ENCODE measurements around the gene CAMTA1. TPM values are rescaled to one million over a fixed set of nuclear protein-coding genes. Genes with fewer than 3 reads are reported as not detected.

Gene CAMTA1
- total RNA-seq, 1 experiment from 2014 or later: 85.2 TPM

GRCh38 chr1:6820899-6821298, 35.6 kb downstream of the CAMTA1 start:
- peaks cover 17% of the 10 kb centered on the region for H3K4me1 ChIP-seq (ENCODE audit: insufficient read depth, low read length, poor library complexity, severe bottlenecking)
- no peak overlapping the region for H3K27ac ChIP-seq (ENCODE audit: low read depth, low read length, poor library complexity, severe bottlenecking)
- intact Hi-C loops (cut with micrococcal nuclease; ENCODE audit: unreplicated experiment): no loop called here
- H3K27me3 ChIP-seq (replicated peaks; ENCODE audit: insufficient read depth, low read depth, low read length, poor library complexity): no peaks in the 10 kb centered on the region
- ChIA-PET CTCF (no interaction called here), POLR2A (ENCODE audit: low non-redundant PET) (no interaction called here)
- no TSS peak for BruUV-seq (replicated peaks)
- H3K4me3 ChIP-seq (ENCODE audit: low read depth, low read length, poor library complexity, severe bottlenecking): no peak overlapping the region
- TF ChIP-seq CTCF (conservative IDR thresholded peaks at IDR 0.05; ENCODE audit: low read depth, low read length) (no peak), EZH2 (IDR thresholded peaks at IDR 0.05; ENCODE audit: borderline replicate concordance, low read depth, low read length, poor library complexity, severe bottlenecking) (no peak)
- H3K36me3 ChIP-seq (ENCODE audit: insufficient read depth, low read length, poor library complexity, severe bottlenecking): no peaks in the 10 kb centered on the region
- no peaks in the 10 kb centered on the region for H3K9me3 ChIP-seq (ENCODE audit: low read depth, low read length, poor library complexity, severe bottlenecking)
- no peak for DNase-seq (ENCODE audit: low spot score)

- Histone ChIP-seq H3K4me3 (ENCODE audit: low read depth, low read length, poor library complexity, severe bottlenecking) (peak overlapping the region; percentile 4), H3K27ac (ENCODE audit: low read depth, low read length, poor library complexity, severe bottlenecking) (no peak overlapping the region), H3K9me3 (ENCODE audit: low read depth, low read length, poor library complexity, severe bottlenecking) (no peaks in the 10 kb centered on the region), H3K27me3 (replicated peaks; ENCODE audit: insufficient read depth, low read depth, low read length, poor library complexity) (no peaks in the 10 kb centered on the region), H3K36me3 (ENCODE audit: insufficient read depth, low read length, poor library complexity, severe bottlenecking) (no peaks in the 10 kb centered on the region), H3K4me1 (ENCODE audit: insufficient read depth, low read length, poor library complexity, severe bottlenecking) (peaks cover 17% of the 10 kb centered on the region)
- DNase-seq (ENCODE audit: low spot score): peak; percentile 70
- BruUV-seq (replicated peaks): no TSS peak
- POLR2A ChIA-PET (ENCODE audit: low non-redundant PET): no interaction called here
- intact Hi-C loops (cut with micrococcal nuclease; ENCODE audit: unreplicated experiment): no loop called here
- TF ChIP-seq CTCF (conservative IDR thresholded peaks at IDR 0.05; ENCODE audit: low read depth, low read length) (no peak), EZH2 (IDR thresholded peaks at IDR 0.05; ENCODE audit: borderline replicate concordance, low read depth, low read length, poor library complexity, severe bottlenecking) (no peak)
- CTCF ChIA-PET: no interaction called here
These were observed 37.5 kb downstream of the CAMTA1 start for GRCh38 chr1:6822530-6823359.

GRCh38 chr1:6823793-6824192, 38.5 kb downstream of the CAMTA1 start:
- CTCF ChIA-PET: no interaction called here

More at GRCh38 chr1:6823793-6824192, 38.5 kb downstream of the CAMTA1 start:
- no peaks in the 10 kb centered on the region for H3K9me3 ChIP-seq (ENCODE audit: low read depth, low read length, poor library complexity, severe bottlenecking)
- H3K4me1 ChIP-seq (ENCODE audit: insufficient read depth, low read length, poor library complexity, severe bottlenecking): peaks cover 17% of the 10 kb centered on the region
- POLR2A ChIA-PET (ENCODE audit: low non-redundant PET): no interaction called here
- H3K4me3 ChIP-seq (ENCODE audit: low read depth, low read length, poor library complexity, severe bottlenecking): no peak overlapping the region
- no peak for TF ChIP-seq EZH2 (IDR thresholded peaks at IDR 0.05; ENCODE audit: borderline replicate concordance, low read depth, low read length, poor library complexity, severe bottlenecking)
- TF ChIP-seq CTCF (conservative IDR thresholded peaks at IDR 0.05; ENCODE audit: low read depth, low read length): no peak
- H3K27me3 ChIP-seq (replicated peaks; ENCODE audit: insufficient read depth, low read depth, low read length, poor library complexity): no peaks in the 10 kb centered on the region
- H3K36me3 ChIP-seq (ENCODE audit: insufficient read depth, low read length, poor library complexity, severe bottlenecking): no peaks in the 10 kb centered on the region
- H3K27ac ChIP-seq (ENCODE audit: low read depth, low read length, poor library complexity, severe bottlenecking): no peak overlapping the region
- DNase-seq (ENCODE audit: low spot score): no peak
- BruUV-seq (replicated peaks): no TSS peak
- intact Hi-C loops (cut with micrococcal nuclease; ENCODE audit: unreplicated experiment): no loop called here

Measured in A673 (cell line).